CD4-positive, alpha-beta T cell (primary cell): ENCODE data around the gene APEH. TPM values are rescaled to one million over a fixed set of nuclear protein-coding genes. Genes with fewer than 3 reads are reported as not detected.
A peak's percentile ranks its signal among the peaks of the same experiment; 100 is the strongest.
"Not testable (repeated sequence)": the region's sequence is repeated elsewhere in the genome, so short reads cannot be mapped to it uniquely, and the experiment has no call there.

Experiments used
- ATAC-seq: fragments of 200-7000 bp; cut with Tn5 transposase; one replicate; pipeline ENCODE4 v1.10.0; 2022; ENCODE audit warnings: mild to moderate bottlenecking; ENCODE audit not compliant: poor library complexity
- CTCF ChIA-PET: fragments of 350-600 bp; sonication (Branson Sonifier 250); formaldehyde crosslinking; loops from one replicate; lab custom pipeline; 2021; ENCODE audit warnings: antibody characterized with exemption, inconsistent platforms; lab: Charles Lee
- POLR2A ChIA-PET: fragments of 350-600 bp; sonication (Branson Sonifier 250); formaldehyde crosslinking; loops from one replicate; lab custom pipeline; 2021; ENCODE audit warnings: antibody characterized with exemption, inconsistent platforms; lab: Charles Lee
- DNase-seq, 14 experiments: peaks; one replicate each; pipeline ENCODE4 v3.0.0-alpha.2; 2013 to 2020; ENCODE audit warnings: mixed read lengths in 2 of 14
- H3K27ac ChIP-seq, 2 donors: one replicate each; pipeline versions ENCODE4 v1.5.1 to v1.7.0; 2013; ENCODE audit warnings: low read length in 2 of 2, low read depth in 1 of 2, mild to moderate bottlenecking in 1 of 2
- H3K27me3 ChIP-seq, 2 experiments: 1 replicate in 1 of 2; 2 replicates in 1 of 2; pipeline versions ENCODE4 v1.6.1 to v1.7.0; 2013; ENCODE audit warnings: low read length in 2 of 2, control low read depth in 1 of 2, mild to moderate bottlenecking in 1 of 2, moderate library complexity in 1 of 2; ENCODE audit not compliant: insufficient read depth in 2 of 2, control insufficient read depth in 1 of 2
- H3K36me3 ChIP-seq: one replicate; pipeline ENCODE4 v1.6.1; 2013; ENCODE audit warnings: low read length, control low read depth; ENCODE audit not compliant: insufficient read depth
- H3K4me1 ChIP-seq: one replicate; pipeline ENCODE4 v1.6.1; 2013; ENCODE audit warnings: low read length, control low read depth; ENCODE audit not compliant: insufficient read depth
- H3K4me3 ChIP-seq: one replicate; pipeline ENCODE4 v1.5.1; 2013; ENCODE audit warnings: mild to moderate bottlenecking, low read length, moderate library complexity
- H3K9me3 ChIP-seq, 2 experiments: 1 replicate in 1 of 2; 2 replicates in 1 of 2; pipeline versions ENCODE4 v1.6.1 to v1.7.0; 2013; ENCODE audit warnings: low read length in 2 of 2, mild to moderate bottlenecking in 2 of 2, control low read depth in 1 of 2, moderate library complexity in 1 of 2; ENCODE audit not compliant: control insufficient read depth in 1 of 2, insufficient read depth in 1 of 2
- H3K27ac Mint-ChIP-seq: one replicate; pipeline ENCODE4 v1.8.0; 2020; ENCODE audit warnings: mixed read lengths
- H3K27me3 Mint-ChIP-seq: one replicate; pipeline ENCODE4 v1.8.0; 2021; ENCODE audit warnings: mixed read lengths
- H3K36me3 Mint-ChIP-seq: one replicate; pipeline ENCODE4 v1.8.0; 2021; ENCODE audit warnings: low read depth, mixed read lengths
- H3K4me1 Mint-ChIP-seq: one replicate; pipeline ENCODE4 v1.8.0; 2021; ENCODE audit warnings: low read depth, mixed read lengths
- H3K4me3 Mint-ChIP-seq: one replicate; pipeline ENCODE4 v1.8.0; 2020; ENCODE audit warnings: mild to moderate bottlenecking, mixed read lengths
- H3K9me3 Mint-ChIP-seq: one replicate; pipeline ENCODE4 v1.8.0; 2020; ENCODE audit warnings: mixed read lengths
- intact Hi-C, 2 experiments: fragments of 100-400 bp; cut with DNase I in 1 of 2; cut with micrococcal nuclease in 1 of 2; formaldehyde crosslinking; loops; one replicate each; pipeline versions ENCODE4 v1.15.1 to v1.9.0; 2023 to 2025; cut with DNase I, micrococcal nuclease
- total RNA-seq, 174 experiments: library from RNA in 2 of 174; stranded (reverse) in 2 of 174; gene quantifications; one replicate each; pipeline ENCODE4 v1.2.3 and lab custom pipeline; 2021 to 2026
- TF ChIP-seq, protein P1 (sequence below): fragments of 200-600 bp; IDR thresholded peaks from one replicate; pipeline ENCODE4 v1.8.0; 2022; ENCODE audit warnings: antibody characterized with exemption, mild to moderate bottlenecking

The APEH gene
- total RNA-seq, 2 experiments from 2014 or later: 44.3 to 45.5 TPM

- TF ChIP-seq, protein P1, sequence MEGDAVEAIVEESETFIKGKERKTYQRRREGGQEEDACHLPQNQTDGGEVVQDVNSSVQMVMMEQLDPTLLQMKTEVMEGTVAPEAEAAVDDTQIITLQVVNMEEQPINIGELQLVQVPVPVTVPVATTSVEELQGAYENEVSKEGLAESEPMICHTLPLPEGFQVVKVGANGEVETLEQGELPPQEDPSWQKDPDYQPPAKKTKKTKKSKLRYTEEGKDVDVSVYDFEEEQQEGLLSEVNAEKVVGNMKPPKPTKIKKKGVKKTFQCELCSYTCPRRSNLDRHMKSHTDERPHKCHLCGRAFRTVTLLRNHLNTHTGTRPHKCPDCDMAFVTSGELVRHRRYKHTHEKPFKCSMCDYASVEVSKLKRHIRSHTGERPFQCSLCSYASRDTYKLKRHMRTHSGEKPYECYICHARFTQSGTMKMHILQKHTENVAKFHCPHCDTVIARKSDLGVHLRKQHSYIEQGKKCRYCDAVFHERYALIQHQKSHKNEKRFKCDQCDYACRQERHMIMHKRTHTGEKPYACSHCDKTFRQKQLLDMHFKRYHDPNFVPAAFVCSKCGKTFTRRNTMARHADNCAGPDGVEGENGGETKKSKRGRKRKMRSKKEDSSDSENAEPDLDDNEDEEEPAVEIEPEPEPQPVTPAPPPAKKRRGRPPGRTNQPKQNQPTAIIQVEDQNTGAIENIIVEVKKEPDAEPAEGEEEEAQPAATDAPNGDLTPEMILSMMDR: no peak
- DNase-seq (no peak), ATAC-seq (no peak)
- no peaks in the 10 kb centered on the region for H3K27me3 Mint-ChIP-seq
- H3K36me3 Mint-ChIP-seq: peaks cover 63% of the 10 kb centered on the region
- H3K27ac Mint-ChIP-seq: no peak overlapping the region
- peaks cover 19% of the 10 kb centered on the region for H3K4me1 ChIP-seq
- intact Hi-C loops: no loop called here
- no peak overlapping the region for H3K27ac ChIP-seq
- H3K4me1 Mint-ChIP-seq: peaks cover 15% of the 10 kb centered on the region
- no peak overlapping the region for H3K4me3 Mint-ChIP-seq
- H3K9me3 ChIP-seq: no peaks in the 10 kb centered on the region
- H3K27me3 ChIP-seq: no peaks in the 10 kb centered on the region
- H3K36me3 ChIP-seq: peaks cover 73% of the 10 kb centered on the region
- H3K9me3 Mint-ChIP-seq: no peaks in the 10 kb centered on the region
- POLR2A ChIA-PET: no interaction called here
- H3K4me3 ChIP-seq: no peak overlapping the region
- CTCF ChIA-PET: interaction anchor here (1.7 kb wide), 1 partner anchor 141 kb away, joined by 4 read pairs; no protein-coding TSS in a partner anchor
These were observed 7.4 kb downstream of the APEH start for GRCh38 chr3:49681543-49681942.

GRCh38 chr3:49683162-49683561, 9.0 kb downstream of the APEH start:
- H3K36me3 Mint-ChIP-seq: peaks cover 48% of the 10 kb centered on the region
- intact Hi-C loops: no loop called here
- no peak for DNase-seq
- Histone ChIP-seq H3K27ac (no peak overlapping the region), H3K9me3 (no peaks in the 10 kb centered on the region), H3K4me3 (no peak overlapping the region), H3K36me3 (peaks cover 57% of the 10 kb centered on the region), H3K4me1 (peaks cover 17% of the 10 kb centered on the region), H3K27me3 (no peaks in the 10 kb centered on the region)
- H3K27ac Mint-ChIP-seq: no peak overlapping the region
- TF ChIP-seq, protein P1: no peak
- no peaks in the 10 kb centered on the region for H3K27me3 Mint-ChIP-seq
- H3K4me3 Mint-ChIP-seq: no peak overlapping the region
- POLR2A ChIA-PET: no interaction called here
- no peak for ATAC-seq
- H3K4me1 Mint-ChIP-seq: peaks cover 9% of the 10 kb centered on the region
- H3K9me3 Mint-ChIP-seq: no peaks in the 10 kb centered on the region
- CTCF ChIA-PET: no interaction called here

DNA sequence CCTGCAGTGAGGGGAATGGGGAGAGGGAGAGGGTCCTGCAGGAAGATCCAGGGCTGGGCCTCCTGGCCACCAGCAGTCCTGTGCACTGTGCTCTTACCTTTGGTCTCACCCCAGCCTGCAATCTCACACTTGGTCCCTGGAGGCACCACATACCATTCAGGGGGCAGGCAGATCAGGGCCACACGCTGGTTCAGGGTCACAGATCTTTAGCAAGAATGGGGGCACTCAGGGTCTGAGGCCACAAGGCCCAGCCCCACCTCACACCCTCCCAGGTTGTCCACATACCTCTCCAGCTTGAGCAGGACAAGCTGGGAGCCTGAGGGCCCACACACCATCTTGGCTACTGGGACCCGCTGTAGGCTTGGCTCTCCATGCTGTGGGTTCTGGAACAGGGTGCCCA, 10.3 kb downstream of the APEH start:
- H3K4me3 Mint-ChIP-seq, intact Hi-C loops, ATAC-seq, H3K27ac ChIP-seq, H3K9me3 ChIP-seq, DNase-seq, H3K9me3 Mint-ChIP-seq, POLR2A ChIA-PET, H3K27me3 Mint-ChIP-seq, H3K27ac Mint-ChIP-seq, CTCF ChIA-PET, H3K4me3 ChIP-seq, H3K27me3 ChIP-seq: not testable (repeated sequence)
- H3K4me1 Mint-ChIP-seq: peaks cover 18% of the 10 kb centered on the region
- Histone ChIP-seq H3K36me3 (peaks cover 44% of the 10 kb centered on the region), H3K4me1 (peaks cover 28% of the 10 kb centered on the region)
- H3K36me3 Mint-ChIP-seq: peaks cover 41% of the 10 kb centered on the region

DNA sequence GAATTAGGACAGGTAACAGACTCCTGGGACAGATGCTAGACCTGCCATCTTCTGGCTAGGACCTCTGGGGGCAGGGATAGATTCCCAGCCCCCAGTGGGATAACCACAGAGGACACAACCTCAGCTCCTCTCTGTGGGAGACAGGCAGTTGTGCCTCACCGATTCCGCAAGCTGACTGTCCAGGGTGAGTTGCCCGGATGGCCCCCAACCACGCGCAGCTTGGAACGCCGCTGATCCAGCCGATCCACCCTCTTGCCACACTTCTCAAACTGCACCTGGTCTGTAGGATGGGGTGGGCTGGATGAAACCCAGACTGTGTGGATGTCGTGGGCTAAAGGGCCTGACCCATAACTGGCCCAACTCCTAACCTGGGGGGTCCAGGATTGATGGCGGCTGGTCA, 11.0 kb downstream of the APEH start:
- peak overlapping the region; percentile 25 for H3K4me3 Mint-ChIP-seq
- ATAC-seq, H3K9me3 Mint-ChIP-seq, H3K27me3 ChIP-seq, CTCF ChIA-PET, POLR2A ChIA-PET, H3K27ac ChIP-seq, H3K27ac Mint-ChIP-seq, H3K9me3 ChIP-seq, intact Hi-C loops, H3K27me3 Mint-ChIP-seq, H3K4me3 ChIP-seq, DNase-seq: not testable (repeated sequence)
- H3K36me3 ChIP-seq: peaks cover 38% of the 10 kb centered on the region
- H3K4me1 ChIP-seq: peaks cover 33% of the 10 kb centered on the region
- peaks cover 41% of the 10 kb centered on the region for H3K36me3 Mint-ChIP-seq
- H3K4me1 Mint-ChIP-seq: peaks cover 19% of the 10 kb centered on the region

- H3K9me3 ChIP-seq, H3K27ac Mint-ChIP-seq, intact Hi-C loops, H3K27me3 Mint-ChIP-seq, CTCF ChIA-PET, POLR2A ChIA-PET, H3K4me3 Mint-ChIP-seq, H3K9me3 Mint-ChIP-seq, H3K27me3 ChIP-seq, ATAC-seq, H3K27ac ChIP-seq: not testable (repeated sequence)
- Mint-ChIP-seq H3K36me3 (peaks cover 33% of the 10 kb centered on the region), H3K4me1 (peaks cover 25% of the 10 kb centered on the region)
- peaks cover 30% of the 10 kb centered on the region for H3K36me3 ChIP-seq
- DNase-seq: peak in 1 of 14 experiments; percentile 41
- peaks cover 41% of the 10 kb centered on the region for H3K4me1 ChIP-seq
- peak overlapping the region; percentile 52 for H3K4me3 ChIP-seq
These were observed 11.7 kb downstream of the APEH start for GRCh38 chr3:49685846-49686245.

- H3K4me3 Mint-ChIP-seq: peak overlapping the region; percentile 69
- H3K27me3 Mint-ChIP-seq, CTCF ChIA-PET, H3K27ac Mint-ChIP-seq, H3K9me3 Mint-ChIP-seq, POLR2A ChIA-PET, H3K27ac ChIP-seq, intact Hi-C loops, H3K9me3 ChIP-seq, H3K27me3 ChIP-seq: not testable (repeated sequence)
- H3K36me3 ChIP-seq: peaks cover 25% of the 10 kb centered on the region
- H3K4me1 ChIP-seq: peaks cover 46% of the 10 kb centered on the region
- H3K36me3 Mint-ChIP-seq: peaks cover 32% of the 10 kb centered on the region
- H3K4me1 Mint-ChIP-seq: peaks cover 29% of the 10 kb centered on the region
- DNase-seq: peak in 12 of 14 experiments; percentile 7 to 62 (median 26)
- ATAC-seq: peak; percentile 39
- peak overlapping the region; percentile 52 for H3K4me3 ChIP-seq
These were observed 12.2 kb downstream of the APEH start for GRCh38 chr3:49686346-49686745.
